NCI-H128 (cell line): ENCODE results near the gene TFEB.

Source experiments
- DNase-seq: peaks from one replicate; lab custom pipeline; 2025; ENCODE audit not compliant: unreplicated experiment; lab: John Stamatoyannopoulos, UW

The TFEB gene

DNA sequence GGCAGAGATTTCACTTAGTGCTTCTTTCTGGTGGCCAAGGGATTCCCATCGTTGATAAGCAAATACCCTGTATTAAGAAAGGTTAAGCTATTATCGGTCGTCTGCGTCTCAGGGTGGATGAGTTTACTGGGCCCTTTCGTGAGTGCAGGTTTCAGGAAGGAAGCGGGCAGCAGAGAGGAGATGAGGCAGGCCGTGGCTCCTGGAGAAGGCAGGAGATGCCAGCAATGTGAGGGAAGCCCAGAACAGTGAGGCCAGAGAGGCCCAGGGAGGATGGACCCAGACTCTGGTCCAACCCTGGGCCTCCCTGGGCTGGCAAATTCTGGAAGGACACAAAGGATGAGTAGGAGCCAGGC is 11.2 kb downstream of the TFEB start:
- DNase-seq: no peak

DNA sequence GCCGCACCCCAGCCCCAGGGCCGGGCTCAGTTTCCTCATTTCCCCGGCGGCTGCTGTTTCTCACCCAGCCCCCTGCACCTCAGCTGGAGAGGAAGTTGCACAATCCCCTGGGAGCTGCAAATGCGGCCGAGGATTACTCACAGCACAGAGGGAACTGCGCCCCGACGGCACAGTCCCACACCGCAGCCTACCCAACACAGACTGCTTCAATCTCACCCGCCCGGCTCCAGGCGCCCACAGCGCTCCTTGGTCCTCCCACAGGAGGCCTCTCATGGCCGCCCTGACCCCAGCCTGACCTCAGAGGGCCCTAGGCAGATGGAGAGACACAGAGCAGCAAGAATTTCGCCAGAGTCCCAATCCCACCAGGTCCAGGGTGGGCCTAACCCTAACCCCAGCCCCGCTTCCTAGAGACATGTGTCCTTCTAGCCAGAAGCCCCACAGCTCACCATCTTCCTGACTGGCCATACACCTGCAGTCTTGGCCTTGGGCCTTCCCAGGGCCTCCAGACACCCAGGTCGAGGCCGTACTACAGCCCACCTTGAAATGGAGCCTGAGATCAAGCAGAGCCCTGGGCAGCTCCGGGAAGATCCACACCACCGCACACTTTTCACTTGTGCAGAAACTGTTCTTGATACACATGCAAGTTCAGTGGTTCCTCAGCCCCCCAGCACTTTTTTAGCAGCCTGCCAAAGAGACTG is 11.7 kb downstream of the TFEB start:
- DNase-seq: no peak

DNA sequence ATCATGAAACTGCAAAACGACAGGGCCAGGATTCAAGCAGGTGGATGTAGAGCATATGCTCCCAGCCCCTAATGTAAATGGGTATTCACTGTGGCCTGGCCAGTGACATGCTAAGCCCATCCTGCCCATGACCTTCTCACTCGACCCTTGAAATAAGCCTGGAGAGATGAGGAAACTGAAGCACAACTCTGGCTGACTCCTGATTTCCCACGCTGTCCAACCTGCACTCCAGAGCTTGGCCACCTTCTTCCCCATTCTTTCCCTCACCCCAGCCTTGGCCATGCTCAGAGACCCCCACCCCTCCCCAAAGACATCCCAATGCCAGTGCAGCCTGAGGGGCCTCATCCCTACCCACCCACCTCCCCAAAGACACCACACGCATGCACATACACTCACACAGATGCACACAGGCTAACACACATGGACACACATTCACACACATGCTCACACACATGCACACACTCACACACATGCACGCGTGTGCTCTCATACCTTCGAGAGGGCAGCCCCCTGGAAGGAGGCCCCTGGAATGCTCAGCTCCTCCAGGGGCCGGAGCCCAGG is 12.4 kb downstream of the TFEB start:
- DNase-seq: no peak

DNA sequence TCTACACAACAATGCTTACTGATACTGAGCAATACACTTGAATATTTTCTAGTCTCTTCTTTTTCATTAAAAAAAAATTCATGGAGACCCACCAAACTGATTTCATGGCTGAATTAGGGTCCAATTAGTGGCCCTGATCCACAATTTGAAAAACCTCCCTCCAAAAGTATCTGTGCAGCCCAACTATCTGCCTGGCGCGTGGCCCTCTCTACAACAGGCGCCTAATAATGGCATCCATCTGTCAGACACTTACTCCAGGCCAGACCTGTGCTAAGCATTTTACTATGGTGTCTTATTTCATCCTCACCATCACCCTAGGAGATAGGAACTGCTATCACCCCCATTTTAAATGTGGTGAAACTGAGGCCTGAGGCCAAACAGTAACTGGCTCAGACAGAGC is 14.0 kb downstream of the TFEB start:
- no peak for DNase-seq

DNA sequence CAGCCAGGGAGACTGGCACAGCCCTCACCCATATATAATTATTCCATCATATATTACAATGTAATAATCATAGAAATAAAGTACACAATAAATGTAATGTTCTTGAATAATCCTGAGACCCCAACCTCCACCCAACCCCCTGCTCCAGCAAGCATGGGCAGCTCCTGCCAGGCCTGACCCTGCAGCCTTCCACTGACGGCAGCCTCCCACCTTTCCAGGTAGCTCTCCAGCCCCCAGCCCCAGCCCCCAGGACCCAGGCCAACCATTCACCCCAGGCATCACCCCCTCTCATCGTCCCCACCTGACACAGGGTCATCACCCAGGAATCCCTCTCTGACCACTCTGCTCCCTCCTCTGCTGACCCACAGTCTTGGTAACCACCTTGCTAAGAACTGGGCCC is 14.6 kb downstream of the TFEB start:
- DNase-seq: no peak

DNA sequence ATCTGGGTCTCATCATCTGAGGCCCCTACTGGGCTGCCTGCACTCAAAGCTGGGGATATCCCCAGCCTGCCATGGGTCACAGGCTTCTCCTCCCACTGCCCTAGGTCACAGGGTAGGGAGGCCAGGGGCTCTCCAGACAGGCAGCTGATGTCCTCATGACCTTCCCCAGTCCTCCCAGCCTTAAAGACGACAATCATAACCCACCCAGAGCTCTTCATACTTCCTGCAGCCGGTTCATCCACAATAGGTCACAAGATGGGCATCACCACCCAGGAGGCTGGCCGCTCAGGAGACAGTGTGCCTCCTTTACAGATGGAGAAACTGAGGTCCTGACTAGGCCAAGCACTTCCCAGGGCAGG is 15.2 kb downstream of the TFEB start:
- no peak for DNase-seq

DNA sequence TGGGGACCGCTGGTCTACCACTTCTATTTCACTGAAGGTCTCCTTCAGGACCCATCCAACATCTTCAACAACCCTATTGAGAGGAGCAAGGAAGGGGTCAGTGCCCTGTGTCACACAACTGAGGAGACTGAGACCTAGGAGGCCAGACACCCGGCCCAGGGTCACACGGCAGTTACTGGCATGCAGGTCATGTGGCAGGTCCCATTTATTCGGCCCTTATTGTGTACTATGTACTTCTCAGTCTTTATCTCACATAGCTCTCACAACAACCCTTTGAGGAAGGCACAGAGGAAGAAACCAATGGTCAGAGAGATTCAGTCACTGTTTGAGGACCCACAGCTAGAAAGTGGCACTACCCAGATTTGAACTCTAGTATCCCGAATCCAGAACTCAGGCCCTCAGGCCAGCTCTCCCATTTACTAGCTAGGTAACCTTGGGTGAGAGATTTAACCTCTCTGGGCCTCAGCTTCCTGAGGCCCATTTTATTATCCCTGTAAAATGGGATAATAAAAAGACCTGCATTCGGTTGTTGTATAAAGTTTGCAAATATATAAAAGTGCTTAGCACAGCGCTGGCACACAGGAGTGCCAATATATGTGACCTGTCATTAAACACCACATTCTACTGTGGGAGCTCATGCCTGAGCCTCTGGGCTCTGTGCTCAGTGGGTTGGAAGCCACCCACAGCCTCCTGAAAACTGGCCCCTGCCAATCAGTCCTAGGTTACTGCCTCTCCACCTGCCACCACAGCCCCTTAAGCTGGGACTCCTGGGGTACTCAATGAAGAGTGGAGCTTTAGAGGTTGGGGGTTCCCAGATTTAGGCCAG is 15.8 kb downstream of the TFEB start:
- no peak for DNase-seq

DNA sequence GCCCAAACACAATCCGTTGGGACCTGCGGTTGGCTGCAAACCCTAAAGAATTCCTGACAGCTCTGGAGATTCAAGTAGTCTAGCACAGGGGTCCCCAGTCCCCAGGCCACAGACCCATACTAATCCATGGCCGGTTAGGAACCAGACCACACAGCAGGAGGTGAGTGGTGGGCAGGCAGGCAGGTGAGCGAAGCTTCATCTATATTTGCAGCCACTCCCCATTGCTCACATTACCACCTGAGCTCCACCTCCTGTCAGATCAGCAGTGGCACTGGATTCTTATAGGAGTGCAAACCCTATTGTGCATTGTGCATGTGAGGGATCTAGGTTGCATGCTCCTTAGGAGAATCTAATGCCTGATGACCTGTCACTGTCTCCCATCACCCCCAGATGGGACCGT is 16.6 kb downstream of the TFEB start:
- no peak for DNase-seq

DNA sequence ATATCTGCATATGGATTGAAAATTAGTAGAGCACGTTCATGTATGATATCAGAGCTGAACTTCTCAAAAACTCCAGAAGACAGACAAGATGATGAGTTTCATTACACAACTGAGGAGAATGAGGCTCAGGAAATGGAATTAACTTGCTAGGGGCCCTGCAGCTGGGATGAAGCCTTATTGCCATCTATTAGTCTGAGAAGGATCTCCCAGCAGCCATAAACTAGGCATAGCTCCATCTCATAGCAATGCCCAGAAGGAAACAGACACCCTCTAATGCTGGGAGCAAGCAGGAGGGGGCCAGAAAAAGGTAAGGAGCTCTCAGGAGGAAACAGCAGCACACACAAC is 18.0 kb downstream of the TFEB start:
- no peak for DNase-seq

DNA sequence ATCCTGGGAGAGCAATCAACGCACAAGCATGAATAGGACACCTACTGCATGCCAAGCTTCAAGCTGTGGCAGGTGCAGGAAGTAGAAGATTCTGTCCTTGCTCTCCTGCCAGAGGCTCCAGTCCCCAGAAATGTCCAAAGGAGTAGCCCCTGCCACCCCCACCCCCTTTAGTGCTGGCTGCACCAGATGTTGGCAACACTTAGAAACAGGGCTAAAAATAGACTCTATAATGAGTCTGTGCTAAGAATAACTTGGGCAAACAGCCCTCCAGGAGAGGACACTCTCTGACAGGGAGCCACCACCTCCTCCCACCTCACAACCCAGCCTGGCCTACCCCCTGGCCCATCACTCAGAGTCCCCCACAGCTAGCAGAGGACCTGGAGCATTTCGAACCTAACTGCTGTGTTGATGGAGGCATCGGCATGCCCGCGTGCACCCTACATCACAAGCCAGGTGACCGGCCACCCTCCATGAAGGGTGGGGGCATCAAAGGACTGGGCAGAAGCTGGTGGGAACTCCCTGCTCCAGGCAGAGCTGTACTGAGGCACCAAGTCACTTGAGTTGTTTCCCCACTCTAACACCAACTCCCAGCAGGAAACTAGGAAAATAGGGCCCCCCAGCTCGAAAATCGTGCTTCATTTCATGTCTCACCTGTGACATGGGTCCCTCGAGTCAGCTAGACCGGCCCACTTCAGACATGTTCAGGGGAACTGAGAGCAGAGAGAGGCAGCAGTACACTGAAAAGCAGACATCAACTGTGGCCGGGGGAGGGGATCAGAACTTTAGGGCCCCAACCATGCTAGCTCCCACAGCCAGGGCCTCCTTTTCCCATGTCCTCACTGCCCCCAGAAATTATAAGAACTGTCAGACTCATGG is 18.7 kb downstream of the TFEB start:
- DNase-seq: no peak

DNA sequence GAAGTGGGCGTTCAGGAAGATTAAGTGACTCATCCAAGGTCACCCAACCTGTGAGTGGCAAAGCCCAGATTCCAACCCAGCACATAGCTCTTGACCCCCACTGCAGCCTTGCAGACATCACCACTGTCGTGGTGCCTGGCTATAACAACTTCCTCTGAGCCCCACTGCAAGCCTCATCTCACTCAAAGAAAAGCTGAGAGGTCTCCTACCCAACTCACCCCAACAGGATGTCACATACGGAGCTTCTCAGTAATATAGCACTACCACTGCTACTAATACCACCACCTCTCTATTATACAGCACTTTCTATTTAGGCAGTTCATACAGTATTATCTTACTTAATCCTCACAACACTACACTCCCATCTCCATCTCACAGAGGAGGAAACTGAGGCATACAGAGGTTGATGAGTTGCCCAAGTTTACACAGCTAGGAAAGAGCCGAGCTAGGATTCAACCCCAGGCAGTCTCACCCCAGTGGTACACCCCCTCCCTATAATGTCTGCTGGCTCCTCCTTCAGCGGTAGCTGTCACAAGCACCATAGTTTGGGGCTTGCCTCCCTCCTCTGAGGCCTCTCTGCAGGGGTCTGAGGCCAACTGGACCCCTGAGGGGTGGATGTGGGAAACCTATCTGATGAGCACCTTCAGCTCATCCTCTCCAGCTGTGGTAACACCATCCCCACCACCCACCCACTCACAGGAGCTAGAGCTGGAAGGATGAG is 19.5 kb downstream of the TFEB start:
- DNase-seq: no peak

DNA sequence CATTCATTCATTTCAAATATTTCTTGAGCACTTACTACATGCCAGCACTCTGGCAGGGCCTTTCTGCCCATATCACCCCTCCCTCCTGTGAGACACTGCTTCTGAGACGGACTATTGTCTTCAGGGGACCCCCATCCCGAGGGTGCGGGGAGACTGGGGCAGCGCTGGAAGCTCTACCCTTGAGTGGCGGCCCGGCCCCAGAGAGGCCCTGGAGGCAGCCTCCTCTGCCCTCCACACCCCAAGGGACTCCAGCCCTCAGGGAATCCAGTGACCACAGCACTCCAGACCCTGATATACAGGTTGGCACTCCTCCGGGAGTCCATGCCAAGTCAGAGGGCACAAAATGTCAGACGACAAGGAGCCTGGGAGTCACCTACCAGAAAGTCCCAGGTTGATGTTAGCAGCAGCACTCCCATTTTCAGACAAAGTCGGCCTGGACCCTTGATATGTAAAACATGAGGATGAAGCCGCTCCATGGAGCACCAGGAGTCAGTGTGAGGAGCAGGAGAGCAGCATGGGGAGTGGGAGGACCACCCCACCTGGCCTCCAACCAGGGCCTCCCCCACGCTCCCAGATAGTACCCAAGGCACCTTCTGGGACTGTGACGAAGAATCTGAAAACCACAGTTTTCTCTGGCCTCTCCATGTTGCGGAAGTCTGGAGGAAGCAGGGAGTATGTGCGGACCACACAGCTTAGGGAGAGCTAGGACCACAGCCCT is 20.7 kb downstream of the TFEB start:
- no peak for DNase-seq

DNA sequence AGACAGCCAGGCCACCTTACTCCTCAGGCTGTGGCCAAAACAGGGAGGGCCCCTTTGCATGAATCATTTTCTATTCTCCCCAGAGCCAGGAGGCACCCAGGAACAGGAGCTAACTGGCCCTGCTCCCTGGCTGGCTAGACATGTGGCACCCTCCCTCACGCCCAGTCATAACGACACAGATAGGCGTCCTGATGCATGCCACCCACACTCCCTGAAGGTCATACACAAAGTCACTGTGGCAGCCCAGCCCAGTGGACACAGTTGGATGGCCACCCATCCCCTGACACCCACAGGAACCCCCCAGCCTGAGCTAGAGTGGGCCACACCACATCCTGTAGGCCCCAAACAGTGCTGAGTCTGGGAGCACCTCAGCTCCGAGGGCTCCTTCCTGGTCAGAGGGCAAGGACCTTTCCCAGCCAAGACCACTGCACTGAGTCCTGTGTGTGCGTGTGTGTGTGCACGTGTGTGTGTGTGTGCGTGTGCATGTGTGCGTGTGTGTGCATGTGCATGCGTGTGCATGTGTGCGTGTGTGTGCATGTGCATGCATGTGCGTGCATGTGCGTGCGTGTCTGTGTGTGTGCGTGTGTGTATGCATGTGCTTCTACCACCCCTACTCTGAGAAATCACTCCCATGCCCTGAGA is 21.6 kb downstream of the TFEB start:
- DNase-seq: no peak

DNA sequence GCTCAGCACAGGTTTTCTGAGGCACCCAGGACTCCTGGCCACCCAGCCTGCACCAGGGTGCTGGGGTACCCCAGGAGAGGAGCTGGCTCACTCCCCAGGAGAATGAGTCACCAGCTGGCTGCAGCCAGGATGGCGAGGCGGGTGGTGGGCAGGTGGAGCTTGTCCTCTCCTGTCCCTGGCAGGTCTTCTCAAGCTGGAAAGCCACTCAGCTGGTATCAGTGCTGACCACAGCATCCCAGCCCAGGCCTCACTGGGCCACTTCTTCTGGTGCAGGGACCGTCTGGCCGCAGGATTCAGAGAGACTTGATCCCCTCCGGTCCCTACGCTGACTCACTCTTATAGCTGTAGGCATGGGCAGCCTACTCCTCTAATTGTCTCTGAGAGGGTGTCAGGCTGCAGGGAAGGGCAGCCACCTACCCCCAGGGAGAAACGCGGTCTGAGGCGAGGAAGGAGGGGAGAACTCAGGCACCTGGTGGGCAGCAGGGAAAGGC is 22.2 kb downstream of the TFEB start:
- no peak for DNase-seq

DNA sequence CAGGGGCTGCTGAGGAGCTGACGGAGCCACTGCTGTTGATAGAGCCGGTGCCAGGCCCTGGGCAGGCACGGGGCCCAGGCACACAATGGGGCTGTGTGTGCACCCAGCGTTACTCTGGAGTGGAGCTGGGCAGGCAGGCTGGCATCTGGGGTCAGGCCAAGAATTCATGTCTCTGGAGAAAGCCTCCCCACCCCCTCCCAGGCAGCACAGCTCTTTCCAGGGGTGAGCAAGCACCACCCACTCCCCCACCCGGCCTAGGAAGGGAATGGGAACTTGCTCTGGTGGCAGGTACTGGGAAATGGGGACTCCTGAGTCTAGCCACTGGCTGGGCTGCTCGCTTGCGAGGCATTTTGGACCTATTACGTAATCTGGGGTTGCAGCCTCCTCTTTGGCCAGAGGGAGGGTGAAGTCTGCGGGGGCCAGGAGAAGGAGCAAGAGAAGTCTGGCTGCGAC is 22.7 kb downstream of the TFEB start:
- no peak for DNase-seq

DNA sequence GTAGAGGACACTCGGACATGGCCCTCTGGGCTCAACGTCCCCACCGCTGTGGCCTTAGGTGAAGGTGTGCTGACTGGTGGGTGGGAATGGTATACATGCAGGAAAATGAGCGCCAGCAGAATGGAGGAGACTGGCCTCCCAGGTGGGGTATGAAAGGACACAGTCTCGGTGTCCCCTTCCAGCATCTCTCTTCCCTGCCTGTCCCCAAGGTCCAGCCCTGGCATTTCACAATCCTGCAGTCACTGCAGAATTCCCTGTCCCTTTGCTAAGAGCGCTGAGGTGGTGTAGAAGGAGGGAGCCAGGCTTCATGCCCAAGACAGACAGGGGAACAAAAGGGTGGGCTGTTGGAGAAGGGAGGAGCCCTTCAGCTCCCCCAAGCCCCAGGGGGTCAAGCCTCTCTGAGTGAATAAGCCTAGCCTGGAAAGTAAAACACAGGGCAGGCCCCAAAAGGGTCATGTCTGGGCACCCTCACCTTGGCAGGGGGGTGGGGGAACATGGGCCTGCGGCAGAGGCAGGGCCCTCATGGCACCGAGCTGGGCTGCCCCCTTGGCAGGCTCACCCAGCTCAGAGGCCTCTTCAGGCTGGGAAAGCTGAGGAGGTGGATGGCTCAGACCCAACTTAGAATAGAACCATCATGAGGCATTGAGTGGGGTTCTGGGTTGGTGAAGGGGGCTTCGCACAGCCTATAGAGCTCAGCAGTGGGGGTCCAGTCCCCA is 23.9 kb downstream of the TFEB start:
- DNase-seq: no peak

DNA sequence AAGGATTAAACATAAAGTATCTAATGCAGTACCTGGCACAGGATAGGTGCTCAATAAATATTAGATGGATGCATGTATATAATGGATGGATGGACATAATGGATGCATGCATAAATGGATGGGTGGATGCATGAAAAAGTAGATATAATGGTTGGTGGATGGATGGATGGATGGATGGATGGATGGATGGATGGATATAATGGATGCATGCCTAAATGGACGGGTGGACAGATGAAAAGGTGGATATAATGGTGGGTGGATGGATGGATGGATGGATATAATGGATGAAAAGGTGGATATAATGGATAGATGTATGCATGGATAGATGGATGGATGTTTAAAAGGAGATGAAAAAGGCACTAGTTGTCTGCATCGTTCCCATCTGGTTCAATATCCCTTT is 26.0 kb downstream of the TFEB start:
- no peak for DNase-seq

DNA sequence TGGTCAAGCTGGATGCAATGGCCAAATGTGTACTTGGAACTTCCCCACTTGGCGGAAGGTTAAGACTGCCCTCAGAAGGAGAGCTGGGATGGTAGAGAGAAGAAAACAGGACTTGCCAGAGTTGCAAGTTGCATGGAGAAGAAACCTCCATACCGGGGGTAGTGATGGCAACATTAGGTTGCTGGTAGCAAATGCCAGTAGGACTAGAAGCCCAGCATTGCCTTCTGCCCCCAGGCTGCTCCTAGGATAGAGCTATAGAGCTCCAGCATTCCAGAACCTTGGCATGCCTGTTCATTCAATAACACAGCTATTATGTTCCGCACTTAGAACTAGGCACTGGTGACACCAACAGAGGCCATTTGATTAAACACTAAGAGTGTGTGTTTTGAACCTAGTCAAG is 26.6 kb downstream of the TFEB start:
- DNase-seq: no peak

DNA sequence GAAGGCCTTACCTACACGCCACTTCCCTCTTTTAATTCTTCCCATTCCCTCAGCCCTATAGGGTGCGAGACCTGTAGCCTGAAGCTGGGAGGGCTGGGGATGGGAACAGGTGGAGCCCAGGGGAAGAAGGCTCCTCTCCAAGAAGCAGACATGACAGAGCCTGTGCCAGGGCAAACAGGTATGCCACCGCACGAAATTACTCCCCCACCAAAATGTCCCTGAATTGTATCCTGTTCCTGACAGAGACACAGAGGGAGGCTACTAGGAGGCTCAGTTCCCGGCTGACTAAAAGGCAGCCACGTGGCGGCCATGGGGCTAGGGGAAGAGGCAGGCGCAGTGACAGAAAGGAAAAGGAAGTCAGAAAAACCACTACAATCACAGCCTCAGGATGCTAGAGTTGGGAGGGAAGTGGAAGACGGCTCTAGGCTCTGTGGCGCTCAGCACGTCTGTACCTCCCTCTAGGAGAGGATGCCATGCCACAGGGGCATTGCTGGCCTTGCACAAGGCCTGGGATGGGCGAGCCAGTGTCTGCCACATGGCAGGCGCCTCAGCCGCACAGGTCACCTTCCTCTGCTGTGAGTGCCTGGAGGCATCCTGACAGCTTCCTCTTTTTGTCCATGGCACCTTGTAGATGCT is 27.7 kb downstream of the TFEB start:
- no peak for DNase-seq
